Measurements from ENCODE around the gene SPRR1A.

The SPRR1A gene

GRCh38 chr1:152972196-152972886, 11.5 kb upstream of the SPRR1A start:
- Histone ChIP-seq H3K4me3 (ENCODE audit: low read depth in 1 of 2, low read length in 2 of 2) (no peak overlapping the region), H3K27me3 (ENCODE audit: insufficient read depth, low read length, poor library complexity) (peaks cover 15% of the 10 kb centered on the region), H3K9ac (ENCODE audit: low read depth, low read length) (no peak overlapping the region), H3K79me2 (ENCODE audit: insufficient read depth, low read length) (no peaks in the 10 kb centered on the region), H2AFZ (ENCODE audit: low read depth, low read length) (no peak overlapping the region), H3K9me3 (ENCODE audit: insufficient read depth, low read length, severe bottlenecking) (no peaks in the 10 kb centered on the region), H3K36me3 (ENCODE audit: insufficient read depth, low read length) (no peaks in the 10 kb centered on the region), H4K20me1 (ENCODE audit: insufficient read depth, low read length) (no peaks in the 10 kb centered on the region), H3K4me1 (ENCODE audit: insufficient read depth, low read length) (no peaks in the 10 kb centered on the region), H3K27ac (ENCODE audit: low read length) (no peak overlapping the region), H3K4me2 (ENCODE audit: insufficient read depth, low read length) (no peak overlapping the region)
- no peak for ATAC-seq (ENCODE audit: insufficient read depth, low read depth)
- no peak for DNase-seq
- TF ChIP-seq EZH2 (IDR thresholded peaks at IDR 0.05; ENCODE audit: borderline replicate concordance, low read depth, low read length, severe bottlenecking) = no peak

DNA sequence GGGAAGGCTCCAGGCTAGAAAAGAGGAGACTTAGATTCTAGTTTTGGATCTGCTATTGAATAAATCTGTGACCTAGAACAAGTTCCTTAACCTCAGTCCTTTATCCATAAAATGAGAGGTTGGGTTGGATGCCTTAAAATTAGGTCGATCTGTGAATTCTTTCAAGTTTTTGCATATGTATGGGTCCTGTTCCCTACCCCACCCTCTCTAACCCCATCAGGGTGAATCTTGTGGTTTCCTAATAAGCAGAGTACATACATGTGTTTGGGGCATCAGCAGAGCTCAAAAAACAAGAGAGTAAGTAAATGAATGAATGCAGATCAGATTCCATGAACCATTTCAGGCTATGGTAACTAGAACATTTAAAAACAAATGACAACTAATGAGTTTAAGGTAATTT, 7.2 kb upstream of the SPRR1A start:
- ATAC-seq (ENCODE audit: insufficient read depth, low read depth) (no peak), DNase-seq (no peak)
- TF ChIP-seq CTCF (IDR thresholded peaks at IDR 0.05; ENCODE audit: borderline replicate concordance, extremely low read depth, low read length, poor library complexity, severe bottlenecking) (no peak), EZH2 (IDR thresholded peaks at IDR 0.05; ENCODE audit: borderline replicate concordance, low read depth, low read length, severe bottlenecking) (no peak)
- Histone ChIP-seq H3K27ac (ENCODE audit: low read length) (no peak overlapping the region), H4K20me1 (ENCODE audit: insufficient read depth, low read length) (no peaks in the 10 kb centered on the region), H3K27me3 (ENCODE audit: insufficient read depth, low read length, poor library complexity) (peaks cover 9% of the 10 kb centered on the region), H3K79me2 (ENCODE audit: insufficient read depth, low read length) (no peaks in the 10 kb centered on the region), H3K9me3 (ENCODE audit: insufficient read depth, low read length, severe bottlenecking) (no peaks in the 10 kb centered on the region), H3K4me3 (ENCODE audit: low read depth in 1 of 2, low read length in 2 of 2) (no peak overlapping the region), H3K4me2 (ENCODE audit: insufficient read depth, low read length) (no peak overlapping the region), H3K36me3 (ENCODE audit: insufficient read depth, low read length) (no peaks in the 10 kb centered on the region), H3K9ac (ENCODE audit: low read depth, low read length) (no peak overlapping the region), H2AFZ (ENCODE audit: low read depth, low read length) (no peak overlapping the region), H3K4me1 (ENCODE audit: insufficient read depth, low read length) (no peaks in the 10 kb centered on the region)

GRCh38 chr1:152977614-152978013, 6.3 kb upstream of the SPRR1A start:
- Histone ChIP-seq H3K27me3 (ENCODE audit: insufficient read depth, low read length, poor library complexity) (peaks cover 6% of the 10 kb centered on the region), H3K4me2 (ENCODE audit: insufficient read depth, low read length) (no peak overlapping the region), H3K4me3 (ENCODE audit: low read depth in 1 of 2, low read length in 2 of 2) (no peak overlapping the region), H3K79me2 (ENCODE audit: insufficient read depth, low read length) (no peaks in the 10 kb centered on the region), H4K20me1 (ENCODE audit: insufficient read depth, low read length) (no peaks in the 10 kb centered on the region), H2AFZ (ENCODE audit: low read depth, low read length) (no peak overlapping the region), H3K36me3 (ENCODE audit: insufficient read depth, low read length) (no peaks in the 10 kb centered on the region), H3K9ac (ENCODE audit: low read depth, low read length) (no peak overlapping the region), H3K9me3 (ENCODE audit: insufficient read depth, low read length, severe bottlenecking) (no peaks in the 10 kb centered on the region), H3K27ac (ENCODE audit: low read length) (no peak overlapping the region), H3K4me1 (ENCODE audit: insufficient read depth, low read length) (no peaks in the 10 kb centered on the region)
- TF ChIP-seq CTCF (IDR thresholded peaks at IDR 0.05; ENCODE audit: borderline replicate concordance, extremely low read depth, low read length, poor library complexity, severe bottlenecking) = no peak
- TF ChIP-seq EZH2 (IDR thresholded peaks at IDR 0.05; ENCODE audit: borderline replicate concordance, low read depth, low read length, severe bottlenecking) = no peak
- ATAC-seq (ENCODE audit: insufficient read depth, low read depth) (no peak), DNase-seq (no peak)

GRCh38 chr1:152980676-152981075, 3.2 kb upstream of the SPRR1A start:
- H3K4me1 ChIP-seq (ENCODE audit: insufficient read depth, low read length) = no peaks in the 10 kb centered on the region
- no peak overlapping the region for H3K4me3 ChIP-seq (ENCODE audit: low read depth in 1 of 2, low read length in 2 of 2)
- TF ChIP-seq EZH2 (IDR thresholded peaks at IDR 0.05; ENCODE audit: borderline replicate concordance, low read depth, low read length, severe bottlenecking) = no peak
- no peak for TF ChIP-seq CTCF (IDR thresholded peaks at IDR 0.05; ENCODE audit: borderline replicate concordance, extremely low read depth, low read length, poor library complexity, severe bottlenecking)
- peaks cover 8% of the 10 kb centered on the region for H3K27me3 ChIP-seq (ENCODE audit: insufficient read depth, low read length, poor library complexity)
- no peaks in the 10 kb centered on the region for H3K9me3 ChIP-seq (ENCODE audit: insufficient read depth, low read length, severe bottlenecking)
- H2AFZ ChIP-seq (ENCODE audit: low read depth, low read length) = no peak overlapping the region
- no peak overlapping the region for H3K27ac ChIP-seq (ENCODE audit: low read length)
- H3K4me2 ChIP-seq (ENCODE audit: insufficient read depth, low read length) = no peak overlapping the region
- no peak for ATAC-seq (ENCODE audit: insufficient read depth, low read depth)
- no peaks in the 10 kb centered on the region for H4K20me1 ChIP-seq (ENCODE audit: insufficient read depth, low read length)
- no peak overlapping the region for H3K9ac ChIP-seq (ENCODE audit: low read depth, low read length)
- no peaks in the 10 kb centered on the region for H3K36me3 ChIP-seq (ENCODE audit: insufficient read depth, low read length)
- no peaks in the 10 kb centered on the region for H3K79me2 ChIP-seq (ENCODE audit: insufficient read depth, low read length)
- no peak for DNase-seq
